LNCAP (cell line): ENCODE results near the gene MYRFL.

Source experiments
- CTCF ChIP-seq: fragments of 450-650 bp; IDR thresholded peaks from 2 replicates; pipeline ENCODE4 v1.5.1; 2017; ENCODE audit warnings: mild to moderate bottlenecking

Gene MYRFL

GRCh38 chr12:69951108-69951507, 126.1 kb downstream of the MYRFL start:
- no peak for TF ChIP-seq CTCF

DNA sequence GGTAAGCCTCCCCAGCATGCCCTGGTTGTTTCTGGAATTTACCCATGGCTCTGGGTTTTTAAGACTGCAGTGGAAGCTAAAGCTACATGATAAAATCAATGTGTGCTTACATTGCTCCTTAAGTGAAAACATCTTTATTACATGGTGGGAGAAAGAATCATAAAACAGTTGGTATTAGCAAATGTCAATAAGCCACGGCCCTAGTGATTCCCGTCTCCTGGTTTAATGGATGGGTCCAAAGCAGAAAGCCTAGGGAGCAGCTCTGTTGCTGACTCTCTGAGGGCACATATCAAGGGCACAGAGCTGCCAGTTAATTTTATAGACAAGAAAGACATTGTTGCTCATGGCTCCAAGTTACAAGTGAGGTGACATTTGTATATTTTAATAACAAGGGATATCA, 127.9 kb downstream of the MYRFL start:
- TF ChIP-seq CTCF, result no peak

DNA sequence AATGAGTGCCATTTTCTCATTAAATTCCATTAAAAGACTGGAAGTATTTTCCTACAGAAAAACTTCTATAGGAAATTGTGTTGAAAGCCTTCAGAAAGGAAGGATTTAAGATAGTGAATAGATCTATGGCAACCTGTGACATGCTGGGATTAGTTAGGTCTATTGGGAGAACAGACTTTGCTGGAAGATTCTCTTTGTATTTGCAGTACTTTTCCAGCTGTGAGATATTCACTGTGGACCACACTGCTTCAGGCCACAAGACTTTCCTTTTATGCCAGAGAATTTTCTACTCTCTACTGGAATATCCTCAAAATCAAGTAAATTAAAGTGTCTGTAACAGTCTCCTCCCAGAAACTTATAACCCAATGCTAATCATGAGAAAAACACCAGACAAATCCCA, 136.2 kb downstream of the MYRFL start:
- no peak for TF ChIP-seq CTCF

- TF ChIP-seq CTCF, result no peak
These were observed 141.4 kb downstream of the MYRFL start for GRCh38 chr12:69966409-69966808.

- no peak for TF ChIP-seq CTCF
These were observed 141.8 kb downstream of the MYRFL start for GRCh38 chr12:69966839-69967238.

- no peak for TF ChIP-seq CTCF
These were observed 144.0 kb downstream of the MYRFL start for GRCh38 chr12:69969011-69969410.

DNA sequence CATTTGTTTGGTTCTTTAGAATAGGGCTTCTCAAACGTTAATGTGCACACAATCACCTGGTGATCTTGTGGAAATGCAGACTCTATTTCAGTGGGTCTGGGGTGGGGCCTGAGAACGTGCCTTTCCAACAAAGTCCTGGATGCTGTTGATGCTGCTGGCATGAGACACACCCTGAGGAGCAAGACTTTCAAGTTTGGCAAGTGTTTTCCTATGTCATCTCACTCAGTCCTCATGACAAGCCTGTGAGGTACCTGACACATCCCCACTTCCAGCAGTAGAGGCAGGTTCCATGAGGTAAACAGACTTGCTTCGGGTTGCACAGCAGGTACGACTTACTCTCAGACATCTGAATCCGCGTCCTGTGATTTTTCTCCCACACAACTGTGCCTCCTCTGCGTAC, 147.1 kb downstream of the MYRFL start:
- TF ChIP-seq CTCF, result no peak

- TF ChIP-seq CTCF, result no peak
These were observed 153.0 kb downstream of the MYRFL start for GRCh38 chr12:69978020-69978419.
